Loucy (cell line): ENCODE measurements around the gene UBQLN1.

ENCODE experiments used
- EZH2phosphoT487 ChIP-seq: fragments of 200-600 bp; IDR thresholded peaks from 2 replicates; pipeline ENCODE4 v1.6.1; 2018; ENCODE audit warnings: antibody characterized with exemption, mild to moderate bottlenecking, moderate library complexity, borderline replicate concordance
- TF ChIP-seq, protein P1 (sequence below): fragments of 200-600 bp; sonication (generic); conservative IDR thresholded peaks from 2 replicates; pipeline ENCODE4 v1.5.1; 2014; ENCODE audit warnings: mild to moderate bottlenecking, antibody characterized with exemption, low read length

- no peak for TF ChIP-seq EZH2phosphoT487
- TF ChIP-seq, protein P1, sequence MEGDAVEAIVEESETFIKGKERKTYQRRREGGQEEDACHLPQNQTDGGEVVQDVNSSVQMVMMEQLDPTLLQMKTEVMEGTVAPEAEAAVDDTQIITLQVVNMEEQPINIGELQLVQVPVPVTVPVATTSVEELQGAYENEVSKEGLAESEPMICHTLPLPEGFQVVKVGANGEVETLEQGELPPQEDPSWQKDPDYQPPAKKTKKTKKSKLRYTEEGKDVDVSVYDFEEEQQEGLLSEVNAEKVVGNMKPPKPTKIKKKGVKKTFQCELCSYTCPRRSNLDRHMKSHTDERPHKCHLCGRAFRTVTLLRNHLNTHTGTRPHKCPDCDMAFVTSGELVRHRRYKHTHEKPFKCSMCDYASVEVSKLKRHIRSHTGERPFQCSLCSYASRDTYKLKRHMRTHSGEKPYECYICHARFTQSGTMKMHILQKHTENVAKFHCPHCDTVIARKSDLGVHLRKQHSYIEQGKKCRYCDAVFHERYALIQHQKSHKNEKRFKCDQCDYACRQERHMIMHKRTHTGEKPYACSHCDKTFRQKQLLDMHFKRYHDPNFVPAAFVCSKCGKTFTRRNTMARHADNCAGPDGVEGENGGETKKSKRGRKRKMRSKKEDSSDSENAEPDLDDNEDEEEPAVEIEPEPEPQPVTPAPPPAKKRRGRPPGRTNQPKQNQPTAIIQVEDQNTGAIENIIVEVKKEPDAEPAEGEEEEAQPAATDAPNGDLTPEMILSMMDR = no peak
Observed at GRCh38 chr9:83622939-83623678, 84.6 kb downstream of the UBQLN1 start, which contains the start of gene IDNK.
